OCI-LY1 (cell line): ENCODE data around the gene IQSEC3.

Experiments used
- H2AFZ ChIP-seq: fragments of 200-600 bp; sonication (generic), shearing (Covaris generic); 2 replicates; pipeline ENCODE4 v1.6.0; 2014; ENCODE audit warnings: antibody characterized with exemption, mild to moderate bottlenecking, low read length
- H3F3A ChIP-seq: fragments of 200-600 bp; sonication (generic), shearing (Covaris generic); 2 replicates; pipeline ENCODE4 v1.6.0; 2014; ENCODE audit warnings: mild to moderate bottlenecking, antibody characterized with exemption, low read length, moderate library complexity; ENCODE audit not compliant: insufficient read depth
- H3K27ac ChIP-seq: fragments of 200-600 bp; sonication (generic); 2 replicates; pipeline ENCODE4 v1.5.1; 2014; ENCODE audit warnings: low read length, mixed run types, mild to moderate bottlenecking, low read depth; ENCODE audit not compliant: poor library complexity, severe bottlenecking
- H3K27me3 ChIP-seq: fragments of 200-600 bp; sonication (generic); 2 replicates; pipeline ENCODE4 v1.6.0; 2014; ENCODE audit warnings: antibody characterized with exemption, mild to moderate bottlenecking, low read length, moderate library complexity; ENCODE audit not compliant: insufficient read depth
- H3K36me3 ChIP-seq: fragments of 200-600 bp; sonication (generic); 2 replicates; pipeline ENCODE4 v1.6.1; 2014; ENCODE audit warnings: mild to moderate bottlenecking, antibody characterized with exemption, low read length, moderate library complexity, mixed read lengths; ENCODE audit not compliant: insufficient read depth
- H3K4me1 ChIP-seq: fragments of 200-600 bp; sonication (generic); 2 replicates; pipeline ENCODE4 v1.5.1; 2014; ENCODE audit warnings: mild to moderate bottlenecking, low read length, moderate library complexity; ENCODE audit not compliant: insufficient read depth, severe bottlenecking
- H3K4me2 ChIP-seq: fragments of 200-600 bp; sonication (generic), shearing (Covaris generic); 2 replicates; pipeline ENCODE4 v1.6.1; 2014; ENCODE audit warnings: low read length
- H3K4me3 ChIP-seq: fragments of 200-600 bp; sonication (generic); 2 replicates; pipeline ENCODE4 v1.5.1; 2014; ENCODE audit warnings: low read length, low read depth, mild to moderate bottlenecking, mixed read lengths; ENCODE audit not compliant: poor library complexity, severe bottlenecking
- H3K79me2 ChIP-seq: fragments of 200-600 bp; shearing (Covaris generic); 2 replicates; pipeline ENCODE4 v1.6.1; 2016; ENCODE audit warnings: mixed run types, low read length, mixed read lengths; ENCODE audit not compliant: insufficient read depth
- H3K9ac ChIP-seq: fragments of 200-600 bp; sonication (generic), shearing (Covaris generic); 2 replicates; pipeline ENCODE4 v1.6.1; 2014; ENCODE audit warnings: mild to moderate bottlenecking, low read length, mixed read lengths
- H3K9me2 ChIP-seq: fragments of 200-600 bp; sonication (generic), shearing (Covaris generic); 2 replicates; pipeline ENCODE4 v1.6.1; 2014; ENCODE audit warnings: low read depth, mild to moderate bottlenecking, low read length, mixed read lengths
- H3K9me3 ChIP-seq: fragments of 200-600 bp; shearing (Covaris generic); 2 replicates; pipeline ENCODE4 v1.6.1; 2014; ENCODE audit warnings: low read length, mixed read lengths
- H4K20me1 ChIP-seq: fragments of 200-600 bp; sonication (generic), shearing (Covaris generic); 2 replicates; pipeline ENCODE4 v1.6.0; 2016; ENCODE audit warnings: mild to moderate bottlenecking, low read length; ENCODE audit not compliant: insufficient read depth
- CTCF ChIP-seq: fragments of 200-600 bp; sonication (generic), shearing (Covaris generic); IDR thresholded peaks from 2 replicates; pipeline ENCODE4 v1.5.1; 2017; ENCODE audit warnings: mild to moderate bottlenecking, antibody characterized with exemption, low read length, moderate library complexity, mixed read lengths
- EZH2 ChIP-seq: fragments of 200-600 bp; sonication (generic), shearing (Covaris generic); IDR thresholded peaks from 2 replicates; pipeline ENCODE4 v1.8.0; 2017; ENCODE audit warnings: borderline replicate concordance, mixed run types, mild to moderate bottlenecking, antibody characterized with exemption, low read length, moderate library complexity, mixed read lengths

The IQSEC3 gene

GRCh38 chr12:106118-106591 lies 39.6 kb downstream of the IQSEC3 start:
- Histone ChIP-seq H3K9ac (no peak overlapping the region), H3K4me3 (no peak overlapping the region), H3K27me3 (0 out of 2 replicates have a peak, but pooled peaks cover 6% of the 10 kb centered on the region)

GRCh38 chr12:108594-108993 lies 42.0 kb downstream of the IQSEC3 start:
- Histone ChIP-seq H3K27me3 (no peaks in the 10 kb centered on the region), H4K20me1 (no peaks in the 10 kb centered on the region), H3K4me3 (no peak overlapping the region), H3K4me1 (no peaks in the 10 kb centered on the region), H3K4me2 (no peak overlapping the region), H2AFZ (no peak overlapping the region), H3K79me2 (no peaks in the 10 kb centered on the region), H3K9me2 (no peaks in the 10 kb centered on the region), H3K9me3 (no peaks in the 10 kb centered on the region), H3F3A (no peaks in the 10 kb centered on the region), H3K9ac (no peak overlapping the region), H3K27ac (no peak overlapping the region), H3K36me3 (no peaks in the 10 kb centered on the region)
- TF ChIP-seq EZH2 (no peak), CTCF (no peak)

More at GRCh38 chr12:106118-106591, 39.6 kb downstream of the IQSEC3 start:
- no peak overlapping the region for H3K4me2 ChIP-seq
- no peaks in the 10 kb centered on the region for H4K20me1 ChIP-seq
- no peaks in the 10 kb centered on the region for H3K79me2 ChIP-seq
- no peaks in the 10 kb centered on the region for H3K4me1 ChIP-seq
- TF ChIP-seq CTCF (peak; percentile 7; the same call in 1 of the 2 replicates), EZH2 (no peak)
- H3K9me3 ChIP-seq: no peaks in the 10 kb centered on the region
- no peaks in the 10 kb centered on the region for H3F3A ChIP-seq
- H3K27ac ChIP-seq: no peak overlapping the region
- no peaks in the 10 kb centered on the region for H3K36me3 ChIP-seq
- H3K9me2 ChIP-seq: no peaks in the 10 kb centered on the region
- H2AFZ ChIP-seq: no peak overlapping the region

GRCh38 chr12:109446-109845 lies 42.9 kb downstream of the IQSEC3 start:
- H3F3A ChIP-seq: no peaks in the 10 kb centered on the region
- H3K79me2 ChIP-seq: no peaks in the 10 kb centered on the region
- H3K9me2 ChIP-seq: no peaks in the 10 kb centered on the region
- no peak overlapping the region for H3K27ac ChIP-seq
- no peaks in the 10 kb centered on the region for H3K27me3 ChIP-seq
- no peaks in the 10 kb centered on the region for H3K36me3 ChIP-seq
- TF ChIP-seq CTCF: no peak
- no peak for TF ChIP-seq EZH2
- no peaks in the 10 kb centered on the region for H3K4me1 ChIP-seq
- no peak overlapping the region for H3K4me2 ChIP-seq
- no peaks in the 10 kb centered on the region for H4K20me1 ChIP-seq
- H3K9ac ChIP-seq: no peak overlapping the region
- no peak overlapping the region for H3K4me3 ChIP-seq
- no peaks in the 10 kb centered on the region for H3K9me3 ChIP-seq
- H2AFZ ChIP-seq: no peak overlapping the region
